Measurements from ENCODE around the gene CAPN10. TPM values are rescaled to one million over a fixed set of nuclear protein-coding genes. Genes with fewer than 3 reads are reported as not detected.

The CAPN10 gene
- total RNA-seq, 1 experiment from 2014 or later: 47.4 TPM

DNA sequence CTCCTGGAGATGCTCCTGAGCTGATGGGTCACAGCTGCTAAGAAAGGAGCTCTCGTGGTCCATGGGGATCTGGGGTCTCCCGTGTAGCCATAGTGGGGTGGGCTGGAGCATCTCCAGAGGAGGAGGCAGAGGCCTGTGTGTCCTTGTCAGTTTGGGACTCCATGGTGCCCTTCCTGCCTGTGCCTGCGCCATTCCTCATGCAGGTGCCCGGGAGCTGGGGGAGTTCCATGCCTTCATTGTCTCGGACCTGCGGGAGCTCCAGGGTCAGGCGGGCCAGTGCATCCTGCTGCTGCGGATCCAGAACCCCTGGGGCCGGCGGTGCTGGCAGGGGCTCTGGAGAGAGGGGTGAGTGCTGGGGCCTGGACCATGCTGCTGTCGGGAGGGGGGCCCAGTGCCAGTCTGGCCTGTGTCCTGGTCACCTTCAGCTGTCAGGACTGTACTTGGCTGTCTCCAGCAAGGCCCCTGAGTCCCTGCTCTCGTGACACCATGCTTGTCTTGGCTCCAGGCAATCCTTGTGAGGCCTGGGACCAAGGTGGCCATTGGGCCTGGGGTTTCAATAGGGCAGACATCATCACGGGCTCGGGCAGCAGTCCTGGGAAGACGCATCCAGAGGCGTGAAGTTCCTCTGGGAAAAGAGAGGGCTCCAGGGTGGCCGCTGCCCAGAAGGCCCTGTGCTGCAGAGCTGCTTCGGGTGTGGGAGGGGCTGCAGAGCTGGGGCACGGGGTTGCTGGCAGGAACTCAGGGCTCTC, 7.3 kb downstream of the CAPN10 start:
- Mint-ChIP-seq H3K27me3 (ENCODE audit: low read depth) (no peaks in the 10 kb centered on the region), H3K9me3 (no peaks in the 10 kb centered on the region), H3K4me1 (no peaks in the 10 kb centered on the region), H3K4me3 (no peak overlapping the region), H3K36me3 (ENCODE audit: insufficient read depth in 1 of 3, low read depth in 3 of 3) (peaks cover 7 to 30% (median 16%) of the 10 kb centered on the region in 3 experiments; a peak in 6 of 7 replicates), H3K27ac (no peak overlapping the region)
- H2BK5ac ChIP-seq (ENCODE audit: insufficient read length, low read length): no peak overlapping the region
- no peak for DNase-seq
- no peaks in the 10 kb centered on the region for H3K27me3 ChIP-seq (ENCODE audit: insufficient read depth, low read length)
- H3K4me1 ChIP-seq (ENCODE audit: insufficient read depth, low read length): no peaks in the 10 kb centered on the region
- H3K23me2 ChIP-seq (ENCODE audit: insufficient read length, low read depth, low read length, poor library complexity, severe bottlenecking): no peaks in the 10 kb centered on the region
- no peak overlapping the region for H3K9ac ChIP-seq (ENCODE audit: extremely low read depth, insufficient read length, low read length)
- no peak overlapping the region for H3K18ac ChIP-seq (ENCODE audit: insufficient read length, low read depth, low read length)
- H3K27ac ChIP-seq (ENCODE audit: insufficient read length, low read depth, low read length): no peak overlapping the region
- no peak overlapping the region for H3K14ac ChIP-seq (ENCODE audit: insufficient read depth, low read length)
- no peak overlapping the region for H4K5ac ChIP-seq (ENCODE audit: insufficient read length, low read depth, low read length)
- no peak overlapping the region for H2BK120ac ChIP-seq (ENCODE audit: low read depth, low read length, poor library complexity, severe bottlenecking)
- H3T11ph ChIP-seq (ENCODE audit: low read length): no peak overlapping the region
- H3K56ac ChIP-seq (ENCODE audit: insufficient read length, low read depth, low read length): no peak overlapping the region
- no peak overlapping the region for H4K91ac ChIP-seq (ENCODE audit: insufficient read length, low read depth, low read length)
- WGBS (ENCODE audit: extremely low coverage, insufficient read length, low lambda C conversion rate): no CpG with 5 or more reads among the region's 19 CpGs
- no peak overlapping the region for H4K8ac ChIP-seq (replicated peaks; ENCODE audit: insufficient read length, low read depth, low read length)
- H2AK5ac ChIP-seq (ENCODE audit: insufficient read length, low read length): no peak overlapping the region
- H3K79me2 ChIP-seq (ENCODE audit: insufficient read depth, low read length): no peaks in the 10 kb centered on the region
- H3K9me3 ChIP-seq (ENCODE audit: control insufficient read depth, low read depth, low read length): no peaks in the 10 kb centered on the region
- no peak overlapping the region for H2BK12ac ChIP-seq (ENCODE audit: insufficient read length, low read depth, low read length)
- no peak overlapping the region for H3K23ac ChIP-seq (ENCODE audit: insufficient read length, low read depth, low read length)
- TF ChIP-seq, protein P1, sequence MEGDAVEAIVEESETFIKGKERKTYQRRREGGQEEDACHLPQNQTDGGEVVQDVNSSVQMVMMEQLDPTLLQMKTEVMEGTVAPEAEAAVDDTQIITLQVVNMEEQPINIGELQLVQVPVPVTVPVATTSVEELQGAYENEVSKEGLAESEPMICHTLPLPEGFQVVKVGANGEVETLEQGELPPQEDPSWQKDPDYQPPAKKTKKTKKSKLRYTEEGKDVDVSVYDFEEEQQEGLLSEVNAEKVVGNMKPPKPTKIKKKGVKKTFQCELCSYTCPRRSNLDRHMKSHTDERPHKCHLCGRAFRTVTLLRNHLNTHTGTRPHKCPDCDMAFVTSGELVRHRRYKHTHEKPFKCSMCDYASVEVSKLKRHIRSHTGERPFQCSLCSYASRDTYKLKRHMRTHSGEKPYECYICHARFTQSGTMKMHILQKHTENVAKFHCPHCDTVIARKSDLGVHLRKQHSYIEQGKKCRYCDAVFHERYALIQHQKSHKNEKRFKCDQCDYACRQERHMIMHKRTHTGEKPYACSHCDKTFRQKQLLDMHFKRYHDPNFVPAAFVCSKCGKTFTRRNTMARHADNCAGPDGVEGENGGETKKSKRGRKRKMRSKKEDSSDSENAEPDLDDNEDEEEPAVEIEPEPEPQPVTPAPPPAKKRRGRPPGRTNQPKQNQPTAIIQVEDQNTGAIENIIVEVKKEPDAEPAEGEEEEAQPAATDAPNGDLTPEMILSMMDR (conservative IDR thresholded peaks at IDR 0.05): no peak
- H3K4ac ChIP-seq (ENCODE audit: low read depth, low read length): no peak overlapping the region
- no peak overlapping the region for H2AFZ ChIP-seq (ENCODE audit: low read length)
- no peak overlapping the region for H2BK20ac ChIP-seq (ENCODE audit: low read depth, low read length, poor library complexity, severe bottlenecking)
- H2BK15ac ChIP-seq (ENCODE audit: low read depth, low read length): no peak overlapping the region
- H3K4me2 ChIP-seq (ENCODE audit: insufficient read depth, insufficient read length, low read length): no peak overlapping the region
- H4K20me1 ChIP-seq (ENCODE audit: control insufficient read depth, insufficient read depth, insufficient read length): no peaks in the 10 kb centered on the region
- H3K79me1 ChIP-seq (ENCODE audit: insufficient read depth, low read depth, low read length, poor library complexity, severe bottlenecking): no peaks in the 10 kb centered on the region
